SKM-1 treated with dmso at 0.1 percent for 144 hours (cell line): ENCODE results near the gene RNF7.
A peak's percentile ranks its signal among the peaks of the same experiment; 100 is the strongest.
"Not testable (repeated sequence)": the region's sequence is repeated elsewhere in the genome, so short reads cannot be mapped to it uniquely, and the experiment has no call there.

Experiments used
- DNase-seq: peaks from one replicate; lab custom pipeline; 2025; ENCODE audit not compliant: unreplicated experiment; lab: John Stamatoyannopoulos, UW

The RNF7 gene

DNA sequence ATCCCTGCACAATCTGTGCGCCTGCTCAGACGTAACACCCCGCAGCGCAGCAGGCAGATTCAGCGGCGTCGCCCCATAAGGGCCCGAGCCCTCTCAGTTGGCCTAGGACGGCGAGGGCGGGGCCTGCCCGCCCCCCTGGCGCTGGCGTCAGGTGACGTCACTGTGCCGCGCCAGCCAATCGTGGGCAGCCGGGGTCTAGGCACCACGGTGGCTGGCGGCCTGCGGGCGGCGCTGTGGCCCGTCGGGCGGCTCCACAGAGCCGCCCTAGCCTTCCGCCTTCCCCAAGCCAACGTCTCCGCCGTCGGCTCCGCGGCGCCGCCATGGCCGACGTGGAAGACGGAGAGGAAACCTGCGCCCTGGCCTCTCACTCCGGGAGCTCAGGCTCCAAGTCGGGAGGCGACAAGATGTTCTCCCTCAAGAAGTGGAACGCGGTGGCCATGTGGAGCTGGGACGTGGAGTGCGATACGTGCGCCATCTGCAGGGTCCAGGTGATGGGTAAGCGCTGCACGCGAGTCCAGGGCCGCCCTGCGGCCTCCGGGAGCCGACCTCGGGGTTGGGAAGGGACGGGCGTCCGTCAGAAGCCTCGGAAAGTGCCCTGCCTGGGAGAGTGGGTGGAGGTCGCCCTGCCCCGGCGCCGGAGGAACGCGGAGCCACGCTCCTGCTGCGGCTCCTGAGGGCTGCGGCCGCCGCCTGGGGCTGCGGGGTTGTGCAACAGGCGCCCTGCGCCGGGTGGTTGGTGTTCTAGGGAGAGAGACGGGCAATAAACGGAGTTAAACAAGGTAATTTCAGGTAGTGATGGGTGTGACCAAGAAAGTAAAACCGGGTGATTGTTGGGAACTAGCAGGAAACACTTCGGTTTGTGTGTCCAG, at the start of gene RNF7:
Gene RNF7, plus strand, starts transcription at position 277 of the 869 bp plus-strand sequence. Its CDS starts 44 bp downstream, at position 321.
- DNase-seq: peak; percentile 91

DNA sequence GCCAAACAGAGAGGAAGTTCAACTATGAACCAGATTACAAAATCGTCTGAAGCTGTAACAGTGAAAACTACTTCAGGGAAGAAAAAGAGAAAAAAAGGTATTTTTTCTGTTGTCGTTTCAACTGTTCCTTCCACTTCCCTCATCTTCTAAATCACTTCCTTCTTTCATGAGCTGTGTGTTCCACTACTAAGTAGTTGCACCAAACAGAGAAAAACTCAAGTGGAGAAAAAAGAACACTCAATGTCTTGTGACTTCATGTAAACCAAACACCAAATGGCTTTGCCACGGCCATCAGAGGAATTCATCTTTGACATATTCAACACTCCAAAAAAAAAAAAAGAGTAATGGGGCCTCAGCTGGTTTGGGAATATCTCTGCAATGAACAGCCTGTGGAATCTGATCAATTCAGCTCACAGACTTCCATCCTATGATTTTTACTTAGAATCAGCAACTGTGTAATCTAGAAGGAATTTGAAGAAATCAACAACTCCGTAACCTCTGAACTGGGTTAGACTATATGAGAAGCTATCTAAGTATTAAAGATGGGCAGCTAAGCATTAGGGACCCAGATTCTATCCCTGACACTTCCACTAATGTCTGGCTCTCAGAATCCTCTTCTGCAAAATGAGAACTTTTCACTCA, 47.5 kb upstream of the RNF7 start:
- peak; percentile 97 for DNase-seq

DNA sequence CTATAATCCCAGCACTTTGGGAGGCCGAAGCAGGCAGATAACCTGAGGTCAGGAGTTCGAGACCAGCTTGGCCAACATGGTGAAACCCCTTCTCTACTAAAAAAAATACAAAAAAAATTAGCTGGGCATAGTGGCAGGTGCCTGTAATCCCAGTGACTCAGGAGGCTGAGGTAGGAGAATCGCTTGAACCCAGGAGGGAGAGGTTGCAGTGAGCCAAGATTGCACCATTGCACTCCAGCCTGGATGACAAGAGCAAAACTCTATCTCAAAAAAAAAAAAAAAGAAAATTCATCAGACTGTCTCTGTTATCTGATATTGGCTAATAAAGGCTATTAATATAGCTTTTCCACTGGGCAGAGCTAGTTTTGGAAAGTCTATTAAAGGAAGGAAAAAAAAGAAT, 46.6 kb upstream of the RNF7 start:
- DNase-seq: not testable (repeated sequence)

DNA sequence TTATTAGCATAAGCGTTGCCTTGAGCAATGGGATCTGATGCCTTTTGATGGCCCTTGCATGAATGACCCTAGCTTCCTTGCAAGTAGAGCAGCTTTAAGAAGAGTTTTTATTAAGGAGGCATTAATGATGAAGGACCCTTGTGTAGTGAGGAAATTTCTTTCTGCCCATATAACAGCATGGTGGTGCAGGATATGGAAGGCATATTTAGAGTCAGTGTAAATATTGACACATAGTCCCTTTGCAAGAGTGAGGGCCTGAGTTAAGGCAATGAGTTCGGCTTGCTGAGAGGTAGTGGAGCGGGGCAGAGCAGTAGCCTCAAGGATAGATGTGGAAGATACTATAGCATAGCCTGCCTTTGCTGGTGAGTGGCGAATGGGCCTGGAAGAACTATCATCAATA, 45.1 kb upstream of the RNF7 start:
- DNase-seq: not testable (repeated sequence)

DNA sequence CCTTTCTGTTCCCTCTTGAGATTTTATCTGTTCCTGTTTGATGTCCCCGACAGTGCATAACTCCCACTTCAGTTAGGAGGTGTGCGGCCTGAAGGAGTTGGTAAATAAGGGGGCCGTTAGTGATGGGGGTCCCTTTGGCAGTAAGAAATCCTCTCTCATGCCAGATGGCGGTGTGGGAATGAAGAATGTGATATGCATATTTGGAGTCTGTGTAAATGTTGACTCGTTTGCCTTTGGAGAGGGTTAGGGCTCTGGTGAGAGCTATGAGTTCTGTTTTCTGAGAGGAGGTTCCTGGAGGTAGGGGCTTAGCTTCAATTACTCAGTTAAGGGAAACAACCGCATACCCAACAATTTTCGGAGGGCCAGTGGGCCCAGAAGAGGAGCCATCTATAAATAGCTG, 38.8 kb upstream of the RNF7 start:
- DNase-seq: no peak

DNA sequence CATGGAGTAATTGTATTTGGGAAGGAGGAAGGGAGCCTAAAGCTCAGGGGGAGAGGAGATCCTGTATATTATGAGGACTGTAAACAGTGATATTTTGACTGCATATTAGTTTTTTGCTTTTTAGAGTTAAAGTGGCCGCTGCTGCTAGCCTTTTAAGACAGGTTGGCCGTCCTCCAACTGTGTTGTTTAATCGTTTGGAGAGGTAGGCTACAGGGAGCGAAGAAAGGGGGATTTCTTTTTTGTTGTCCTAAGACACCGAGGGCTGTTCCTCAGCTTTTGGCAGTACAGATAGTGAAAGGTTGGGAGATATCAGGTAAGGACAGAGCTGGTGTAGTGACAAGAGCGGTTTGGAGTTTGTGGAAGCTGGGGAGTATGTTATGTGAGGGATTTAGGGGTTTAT, 38.2 kb upstream of the RNF7 start:
- DNase-seq: no peak

DNA sequence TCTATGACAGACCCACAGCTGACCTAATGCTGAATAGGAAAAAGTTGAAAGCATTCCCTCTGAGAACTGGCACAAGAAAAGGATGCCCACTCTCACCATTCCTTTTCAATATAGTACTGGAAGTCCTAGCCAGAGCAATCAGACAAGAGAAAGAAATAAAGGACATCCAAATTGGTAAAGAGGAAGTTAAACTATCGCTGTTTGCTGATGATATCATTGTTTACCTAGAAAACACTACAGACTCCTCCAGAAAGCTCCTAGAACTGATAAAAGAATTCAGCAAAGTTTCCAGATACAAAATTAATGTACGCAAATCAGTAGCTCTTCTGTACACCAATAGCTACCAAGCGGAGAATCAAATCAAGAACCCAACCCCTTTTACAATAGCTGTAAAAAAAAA, 34.7 kb upstream of the RNF7 start:
- DNase-seq: not testable (repeated sequence)

DNA sequence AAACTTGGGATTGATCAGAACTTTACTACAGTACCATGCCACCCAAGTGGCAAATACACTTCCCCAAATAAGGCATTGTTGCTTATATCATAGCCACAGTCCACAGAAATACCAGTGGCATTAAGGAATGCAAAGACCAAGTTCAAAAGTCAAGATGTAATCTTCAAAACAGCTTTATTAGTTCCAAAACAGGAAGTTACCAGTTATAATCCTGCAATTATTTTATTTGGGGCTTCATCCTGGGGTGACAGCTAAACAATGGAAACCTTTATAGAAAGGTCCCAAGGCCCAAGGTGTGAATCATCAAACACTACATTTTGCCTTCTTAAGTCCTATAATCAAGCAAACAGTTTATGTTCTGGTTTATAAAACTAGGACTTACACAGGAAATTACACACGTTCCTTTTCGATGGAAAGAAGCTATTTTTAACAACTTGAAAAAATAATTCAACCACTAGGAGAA, 30.3 kb upstream of the RNF7 start:
- no peak for DNase-seq

DNA sequence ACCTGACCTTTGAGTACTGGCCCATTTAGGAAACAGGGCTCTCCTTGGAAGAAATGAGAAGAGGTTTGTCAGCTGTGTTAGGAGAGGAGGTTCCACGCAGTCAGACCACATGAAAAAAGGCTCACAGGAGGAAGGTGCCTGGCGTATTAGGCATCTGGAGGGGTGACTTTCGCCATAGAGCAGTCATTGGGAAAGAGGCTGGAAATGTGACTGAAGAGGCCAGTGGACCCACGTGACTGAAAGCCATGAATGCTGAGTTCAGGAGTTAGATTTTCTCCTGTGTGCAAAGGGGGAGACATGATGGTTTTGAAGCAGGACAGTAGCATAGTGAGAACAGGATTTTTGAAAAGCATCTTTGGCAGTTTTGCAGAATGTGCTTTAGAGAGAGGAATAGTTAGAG, 29.7 kb upstream of the RNF7 start:
- peak; percentile 27 for DNase-seq

DNA sequence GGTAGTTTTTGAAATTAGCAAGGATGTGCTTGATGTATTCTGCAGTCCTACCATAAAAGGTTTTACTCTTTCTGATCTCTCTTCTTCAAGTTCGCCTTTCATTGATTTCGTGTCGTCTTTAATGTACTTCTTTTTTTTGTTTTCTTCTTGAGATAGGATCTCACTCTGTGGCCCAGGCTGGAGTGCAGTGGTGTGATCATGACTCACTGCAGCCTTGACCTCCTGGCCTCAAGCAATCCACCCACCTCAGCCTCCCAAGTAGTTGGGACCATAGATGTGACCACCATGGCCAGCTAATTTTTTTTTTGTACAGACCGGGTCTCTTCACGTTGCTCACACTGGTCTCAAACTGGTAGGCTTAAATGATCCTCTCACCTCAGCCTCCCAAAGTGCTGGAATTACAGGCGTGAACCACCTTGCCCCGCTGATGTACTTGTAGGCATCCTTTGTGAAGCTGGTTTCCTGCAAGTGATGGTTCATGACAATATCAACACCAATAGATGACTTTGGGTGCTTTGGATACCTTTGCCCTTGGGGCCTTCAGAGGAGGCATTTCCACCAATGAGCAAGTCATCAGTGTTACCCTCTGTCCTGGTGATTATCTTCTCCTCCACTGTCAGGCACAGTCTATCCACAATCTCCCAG, 28.9 kb upstream of the RNF7 start:
- DNase-seq: no peak

DNA sequence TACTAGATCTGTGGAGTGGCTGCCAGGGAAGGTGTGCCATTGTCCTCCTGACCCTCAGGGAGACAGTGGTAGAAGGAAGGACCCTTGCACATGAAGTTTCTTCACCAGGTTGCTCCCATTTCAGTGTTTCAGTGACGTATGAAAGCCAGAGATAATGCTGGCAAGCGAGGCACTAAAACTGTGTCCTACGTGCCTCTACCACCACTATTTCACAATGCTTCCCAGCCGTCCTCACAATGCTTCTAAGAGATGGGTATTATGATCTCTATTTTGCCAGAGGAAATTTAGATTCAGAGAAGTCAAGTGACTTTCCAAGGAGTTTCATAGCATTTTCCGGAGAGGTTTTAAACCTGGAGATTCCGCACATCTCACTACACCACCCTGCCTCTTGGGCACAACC, 28.0 kb upstream of the RNF7 start:
- no peak for DNase-seq

DNA sequence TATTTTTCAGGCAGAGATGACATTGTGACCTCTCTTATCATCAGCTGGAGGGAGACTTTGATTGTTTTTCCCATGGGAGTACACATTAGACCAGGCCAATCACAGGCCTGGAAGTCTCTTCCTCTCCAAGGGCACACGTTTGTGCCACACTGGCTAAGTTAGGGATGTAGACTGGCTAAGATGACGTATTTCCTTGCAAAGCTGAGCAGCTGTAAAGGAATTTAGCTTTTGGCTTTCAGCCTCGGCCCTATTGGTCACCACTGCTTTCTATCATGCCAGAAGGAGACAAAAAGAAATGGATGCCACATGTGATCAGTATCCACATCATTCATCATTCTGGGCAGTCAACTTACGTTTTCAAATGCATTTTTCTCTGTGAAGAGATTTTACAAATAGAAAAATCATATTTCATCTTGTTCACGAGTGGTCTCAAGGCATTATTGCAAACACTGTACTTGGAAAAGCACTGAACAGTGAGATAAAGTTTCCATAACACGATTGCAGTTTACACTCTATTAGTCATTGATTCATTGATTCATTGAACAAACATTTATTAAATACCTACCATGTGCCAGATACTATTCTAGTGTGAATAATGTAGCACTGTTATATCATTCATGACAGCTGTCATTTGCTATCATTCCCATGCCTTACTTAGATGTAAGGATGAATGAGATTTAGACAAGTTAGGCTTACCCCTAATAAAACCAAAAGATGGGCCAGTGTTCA, 27.0 kb upstream of the RNF7 start:
- no peak for DNase-seq

DNA sequence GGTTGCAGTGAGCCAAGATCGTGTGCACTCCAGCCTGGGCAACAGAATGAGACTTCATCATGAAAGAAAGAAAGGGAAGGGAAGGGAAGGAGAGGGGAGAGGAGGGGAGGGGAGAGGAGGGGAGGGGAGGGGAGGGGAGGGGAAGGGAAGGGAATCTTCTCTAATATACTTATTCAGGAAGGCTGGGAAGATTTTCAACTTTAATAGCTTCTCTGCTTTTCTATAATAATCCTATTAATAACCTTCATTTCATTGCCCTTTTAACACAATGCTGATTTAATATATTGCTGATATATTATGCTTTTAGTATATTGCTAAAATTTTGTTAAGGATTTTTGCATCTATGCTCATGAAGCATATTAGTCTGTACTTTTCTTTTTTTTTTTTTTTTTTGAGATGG, 23.4 kb upstream of the RNF7 start:
- DNase-seq: no peak

DNA sequence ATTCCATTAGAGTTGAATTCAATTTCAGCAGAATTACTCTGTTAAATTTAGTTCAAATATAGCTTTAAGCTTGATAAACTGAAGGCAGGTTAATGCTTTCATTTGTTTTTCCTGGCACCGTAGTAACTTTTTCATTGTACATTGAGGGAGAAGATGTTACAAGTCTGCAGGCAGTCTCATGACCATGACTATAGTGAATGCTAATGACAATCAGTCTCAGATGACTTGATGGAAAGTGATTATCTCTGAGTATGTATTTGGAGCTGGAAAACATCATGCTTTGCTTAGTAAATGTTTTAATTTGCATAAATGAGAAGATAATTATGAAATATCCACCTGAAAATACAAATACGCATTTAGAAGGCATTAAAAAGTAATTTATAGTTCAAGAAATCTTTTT, 16.0 kb upstream of the RNF7 start:
- DNase-seq: no peak

DNA sequence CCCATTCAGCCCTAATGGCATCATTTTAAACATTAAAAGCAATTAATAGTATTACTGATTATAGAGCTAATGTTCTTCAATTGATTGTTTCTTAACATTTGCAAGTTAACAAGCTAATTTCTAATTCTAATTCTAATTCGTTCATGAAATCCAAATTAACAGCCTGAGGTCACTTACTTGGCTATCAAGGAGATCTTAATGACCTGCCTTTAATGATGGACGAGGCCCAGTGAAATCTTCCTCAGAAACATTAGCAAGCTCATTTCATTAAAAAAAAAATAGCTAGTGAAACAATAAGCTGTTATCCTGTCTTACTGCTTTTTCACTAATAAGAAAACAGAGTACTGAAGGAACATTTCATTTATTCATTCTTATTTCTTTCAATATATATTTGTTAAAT, 15.4 kb upstream of the RNF7 start:
- DNase-seq: no peak

DNA sequence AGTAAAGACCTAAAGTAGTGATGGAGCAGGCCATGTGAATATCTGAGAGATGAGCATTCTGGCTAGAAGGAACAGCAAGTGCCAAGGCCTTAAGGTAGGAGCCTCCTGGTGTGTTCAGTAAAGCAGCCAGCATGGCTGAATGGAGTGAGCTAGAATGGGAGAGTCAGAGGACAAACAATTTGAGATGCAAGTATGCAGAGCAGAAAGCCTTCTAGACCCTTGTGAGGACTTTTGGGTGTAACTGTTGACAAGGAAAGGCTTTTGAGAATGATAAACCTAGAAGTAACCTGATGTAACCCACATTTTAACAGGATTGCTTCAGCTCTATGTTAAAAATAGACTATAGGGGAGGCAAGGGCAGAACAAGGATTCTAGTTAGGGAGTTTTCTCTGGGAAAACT, 14.8 kb upstream of the RNF7 start:
- no peak for DNase-seq

DNA sequence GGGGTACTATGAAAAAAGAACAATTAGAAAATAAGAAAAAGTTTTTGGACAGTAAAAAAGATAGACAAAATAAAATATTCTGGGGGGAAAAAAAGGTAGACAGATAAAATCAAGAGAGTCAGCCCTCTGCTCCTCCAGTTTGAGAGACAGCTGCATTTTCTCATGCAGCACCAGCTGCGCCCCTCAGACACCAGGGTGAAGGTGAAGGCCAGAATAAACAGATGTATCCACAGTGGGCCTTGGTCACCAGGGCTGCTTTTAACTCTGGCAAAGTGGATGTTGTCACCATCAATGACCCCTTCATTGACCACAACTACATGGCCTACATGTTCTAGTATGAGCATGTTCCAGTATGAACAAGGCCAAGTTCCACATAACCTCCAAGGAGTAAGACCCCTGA, 13.9 kb upstream of the RNF7 start:
- DNase-seq: no peak

DNA sequence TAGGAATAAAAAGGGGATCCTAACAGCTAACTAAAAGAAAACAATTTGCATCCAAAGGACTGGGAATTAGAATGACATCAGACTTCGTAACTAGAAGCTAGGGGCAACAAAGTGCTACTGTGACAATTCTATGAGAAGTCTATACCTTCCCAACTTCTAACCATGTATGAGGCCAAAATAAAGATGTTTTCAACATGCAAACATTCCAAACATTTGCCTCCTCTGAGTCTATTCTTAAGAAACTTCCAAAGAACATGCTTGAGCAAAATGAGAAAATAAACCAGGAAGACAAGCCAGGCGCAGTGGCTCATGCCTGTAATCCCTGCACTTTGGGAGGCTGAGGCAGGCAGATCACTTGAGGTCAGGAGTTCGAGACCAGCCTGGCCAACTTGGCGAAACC, 13.1 kb upstream of the RNF7 start:
- DNase-seq: no peak

DNA sequence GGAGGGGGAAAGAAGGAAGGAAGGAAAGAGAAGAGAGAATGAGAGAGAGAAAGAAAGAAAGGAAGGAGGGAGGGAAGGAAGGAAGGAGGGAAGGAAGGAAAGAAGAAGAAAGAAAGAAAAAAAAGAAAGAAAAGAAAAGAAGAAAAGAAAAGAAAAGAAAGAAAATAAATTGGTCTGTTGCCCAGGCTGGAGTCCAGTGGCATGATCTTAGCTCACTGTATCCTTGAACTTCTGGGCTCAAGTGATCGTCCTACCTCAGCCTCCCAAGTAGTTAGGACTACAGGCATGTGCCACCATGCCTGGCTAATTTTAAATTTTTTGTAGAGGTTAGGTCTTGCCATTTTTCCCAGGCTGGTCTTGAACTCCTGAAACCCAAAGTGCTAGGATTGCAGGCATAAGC, 11.6 kb upstream of the RNF7 start:
- DNase-seq: no peak

DNA sequence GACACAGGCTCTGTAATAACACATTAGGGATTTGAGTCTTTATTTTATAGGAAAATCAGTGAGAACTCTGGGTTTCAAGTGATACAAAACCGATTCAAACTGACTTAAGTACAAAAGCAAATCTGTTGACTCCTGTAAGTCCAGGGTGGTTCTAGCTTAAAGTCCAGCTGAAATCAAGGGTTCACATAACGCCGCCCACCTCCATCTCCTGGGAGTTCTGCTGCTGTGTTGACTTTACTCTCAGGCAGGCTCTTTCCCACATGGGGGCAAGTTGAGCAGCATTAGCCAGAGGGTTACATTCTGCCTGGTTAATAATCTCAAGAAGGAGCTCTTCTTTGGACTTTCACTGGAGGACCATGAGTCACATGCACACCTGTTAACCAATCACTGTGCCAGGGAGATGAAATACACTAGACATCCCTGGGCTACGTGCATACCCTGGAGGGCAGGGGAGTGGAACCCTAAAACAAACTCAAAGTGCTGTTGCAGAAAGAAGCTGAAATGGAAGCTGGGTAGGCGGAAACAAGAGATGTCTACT, 9.7 kb upstream of the RNF7 start:
- no peak for DNase-seq

DNA sequence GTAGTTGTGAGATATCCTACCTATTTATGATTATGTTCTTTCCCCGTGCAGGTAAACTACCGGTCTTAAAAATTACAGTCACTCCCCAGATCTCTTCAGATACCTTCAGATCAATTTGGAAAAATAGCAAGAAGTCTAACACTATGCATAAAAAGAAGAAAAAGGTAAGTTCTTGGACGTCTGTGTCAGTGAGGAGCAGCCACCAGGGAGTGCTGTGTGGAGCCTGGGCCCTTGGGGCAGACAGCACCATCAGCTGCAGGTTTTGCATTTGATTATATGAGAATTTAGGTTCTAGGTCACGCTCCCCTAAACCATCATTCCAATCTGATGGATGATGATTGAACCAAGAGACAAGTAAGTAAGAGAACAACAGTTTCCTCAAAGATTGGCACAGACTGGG, 8.9 kb upstream of the RNF7 start:
- DNase-seq: no peak
